DOHH2 (cell line): ENCODE measurements around the gene RPS29.

ENCODE experiments used
- H3F3A ChIP-seq: fragments of 200-600 bp; sonication (generic), shearing (Covaris generic); 2 replicates; pipeline ENCODE4 v1.6.0; 2016; ENCODE audit warnings: antibody characterized with exemption, mild to moderate bottlenecking; ENCODE audit not compliant: control insufficient read depth, insufficient read depth
- H3K27ac ChIP-seq: fragments of 200-600 bp; sonication (generic); 2 replicates; pipeline ENCODE4 v1.5.1; 2014; ENCODE audit warnings: low read depth, mild to moderate bottlenecking, low read length, moderate library complexity
- H3K27me3 ChIP-seq: fragments of 200-600 bp; sonication (generic); 2 replicates; pipeline ENCODE4 v1.6.1; 2014; ENCODE audit warnings: mild to moderate bottlenecking, low read length, mixed read lengths; ENCODE audit not compliant: control insufficient read depth
- H3K36me3 ChIP-seq: fragments of 200-600 bp; sonication (generic); 2 replicates; pipeline ENCODE4 v1.6.1; 2014; ENCODE audit warnings: mild to moderate bottlenecking, low read length, moderate library complexity, mixed read lengths; ENCODE audit not compliant: control insufficient read depth
- H3K4me1 ChIP-seq: fragments of 200-600 bp; sonication (generic); 2 replicates; pipeline ENCODE4 v1.6.1; 2014; ENCODE audit warnings: mild to moderate bottlenecking, low read length, mixed read lengths; ENCODE audit not compliant: control insufficient read depth
- H3K4me2 ChIP-seq: fragments of 200-600 bp; sonication (generic); 2 replicates; pipeline ENCODE4 v1.6.0; 2014; ENCODE audit warnings: mild to moderate bottlenecking, low read length, moderate library complexity
- H3K4me3 ChIP-seq: fragments of 200-600 bp; sonication (generic); 2 replicates; pipeline ENCODE4 v1.5.1; 2014; ENCODE audit warnings: mild to moderate bottlenecking, low read length, mixed read lengths
- H3K79me2 ChIP-seq: fragments of 200-600 bp; sonication (generic); 2 replicates; pipeline ENCODE4 v1.6.1; 2014; ENCODE audit warnings: mild to moderate bottlenecking, low read length, mixed read lengths; ENCODE audit not compliant: control insufficient read depth
- H3K9me2 ChIP-seq: fragments of 200-600 bp; sonication (generic); replicated peaks from 2 replicates; pipeline ENCODE4 v1.6.1; 2014; ENCODE audit warnings: mild to moderate bottlenecking, low read length, mixed read lengths; ENCODE audit not compliant: control insufficient read depth
- H3K9me3 ChIP-seq: fragments of 200-600 bp; sonication (generic); 2 replicates; pipeline ENCODE4 v1.6.1; 2014; ENCODE audit warnings: antibody characterized with exemption, low read length, mixed read lengths; ENCODE audit not compliant: control insufficient read depth, insufficient read depth
- H4K20me1 ChIP-seq: fragments of 200-600 bp; sonication (generic); 2 replicates; pipeline ENCODE4 v1.6.0; 2014; ENCODE audit warnings: low read depth, mild to moderate bottlenecking, antibody characterized with exemption, low read length, moderate library complexity; ENCODE audit not compliant: control insufficient read depth, insufficient read depth
- CTCF ChIP-seq: fragments of 200-600 bp; sonication (generic); IDR thresholded peaks from one replicate; pipeline ENCODE4 v1.5.1; 2014; ENCODE audit warnings: antibody characterized with exemption, mild to moderate bottlenecking, low read depth, low read length; ENCODE audit not compliant: poor library complexity, severe bottlenecking
- EZH2phosphoT487 ChIP-seq: fragments of 200-600 bp; sonication (generic); IDR thresholded peaks from 2 replicates; pipeline ENCODE4 v1.6.1; 2017; ENCODE audit warnings: borderline replicate concordance, mild to moderate bottlenecking, antibody characterized with exemption, low read length, moderate library complexity, mixed read lengths

Gene RPS29

DNA sequence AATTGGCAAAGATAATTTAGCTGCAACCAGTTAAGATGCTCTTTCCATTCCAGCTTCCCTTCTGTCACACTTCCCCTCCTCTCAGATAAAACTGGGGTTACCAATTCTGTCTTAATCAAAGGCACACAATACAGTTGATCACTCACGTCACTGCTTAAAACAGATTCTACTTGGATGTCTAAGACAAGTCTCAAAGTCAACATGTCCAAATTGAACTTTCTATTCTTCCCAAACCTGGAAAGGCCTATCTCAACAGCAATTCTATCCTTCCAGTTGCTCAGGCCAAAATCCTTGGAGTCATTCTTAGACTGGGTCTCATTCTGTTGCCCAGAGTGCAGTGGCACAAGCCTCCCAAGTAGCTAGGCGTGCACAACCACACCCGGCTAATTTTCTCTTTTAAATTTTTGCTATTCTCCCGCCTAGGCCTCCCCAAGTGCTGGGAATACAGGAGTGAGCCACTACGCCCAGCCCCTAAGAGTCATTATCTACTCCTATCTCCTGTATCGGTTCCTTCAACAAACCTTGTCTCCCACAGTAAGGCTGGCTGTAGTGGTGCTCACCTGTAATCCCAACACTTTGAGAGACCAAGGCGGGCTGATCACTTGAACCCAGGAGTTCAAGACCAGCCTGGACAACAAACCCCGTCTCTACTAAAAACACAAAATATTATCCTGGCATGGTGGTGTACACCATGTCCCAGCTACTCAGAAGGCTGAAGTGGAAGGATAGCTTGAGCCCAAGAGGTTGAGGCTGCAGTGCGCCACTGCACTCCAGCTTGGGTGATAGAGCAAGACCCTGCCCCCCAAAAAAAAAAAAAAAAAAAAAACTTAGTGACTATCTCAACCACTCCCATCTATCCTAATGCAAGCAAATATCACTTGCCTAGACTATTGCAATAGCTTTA is 4.7 kb downstream of the RPS29 start:
- no peak overlapping the region for H3K4me3 ChIP-seq
- H3K36me3 ChIP-seq: peaks cover 89% of the 10 kb centered on the region
- TF ChIP-seq CTCF (no peak), EZH2phosphoT487 (no peak)
- no peaks in the 10 kb centered on the region for H3K9me2 ChIP-seq
- H3F3A ChIP-seq: peaks cover 60% of the 10 kb centered on the region
- 0 out of 2 replicates have a peak overlapping the region, but pooled peaks have one; percentile 49 for H3K4me2 ChIP-seq
- peaks cover 25% of the 10 kb centered on the region for H3K4me1 ChIP-seq
- peaks cover 82% of the 10 kb centered on the region for H3K79me2 ChIP-seq
- no peaks in the 10 kb centered on the region for H3K27me3 ChIP-seq
- H3K9me3 ChIP-seq: no peaks in the 10 kb centered on the region
- peaks cover 30% of the 10 kb centered on the region for H4K20me1 ChIP-seq
- no peak overlapping the region for H3K27ac ChIP-seq

DNA sequence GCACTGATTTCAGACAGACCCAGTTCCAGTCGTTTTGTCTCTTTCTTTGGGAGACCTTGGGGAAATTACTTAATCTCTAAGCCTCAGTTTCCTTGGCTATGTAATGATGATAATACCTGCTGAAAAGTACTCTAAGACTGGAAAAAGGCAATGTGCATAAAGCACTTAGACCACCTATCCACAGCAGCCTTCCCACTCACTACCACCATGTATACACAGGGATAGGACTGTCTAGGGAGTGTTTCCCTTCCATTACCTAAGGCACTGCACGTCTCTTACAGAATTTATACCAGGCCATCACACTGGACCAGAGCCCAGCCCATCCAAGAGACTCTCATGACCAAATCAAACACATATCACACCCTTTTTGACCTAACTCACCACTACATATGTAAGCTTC is 6.3 kb downstream of the RPS29 start:
- H3K4me2 ChIP-seq: no peak overlapping the region
- no peaks in the 10 kb centered on the region for H3K27me3 ChIP-seq
- no peak overlapping the region for H3K4me3 ChIP-seq
- H4K20me1 ChIP-seq: peaks cover 25% of the 10 kb centered on the region
- peaks cover 25% of the 10 kb centered on the region for H3K4me1 ChIP-seq
- H3K9me3 ChIP-seq: no peaks in the 10 kb centered on the region
- H3K27ac ChIP-seq: no peak overlapping the region
- H3K9me2 ChIP-seq: no peaks in the 10 kb centered on the region
- TF ChIP-seq EZH2phosphoT487: no peak
- no peak for TF ChIP-seq CTCF
- H3F3A ChIP-seq: peaks cover 57% of the 10 kb centered on the region
- H3K36me3 ChIP-seq: peaks cover 85% of the 10 kb centered on the region
- H3K79me2 ChIP-seq: peaks cover 67% of the 10 kb centered on the region

DNA sequence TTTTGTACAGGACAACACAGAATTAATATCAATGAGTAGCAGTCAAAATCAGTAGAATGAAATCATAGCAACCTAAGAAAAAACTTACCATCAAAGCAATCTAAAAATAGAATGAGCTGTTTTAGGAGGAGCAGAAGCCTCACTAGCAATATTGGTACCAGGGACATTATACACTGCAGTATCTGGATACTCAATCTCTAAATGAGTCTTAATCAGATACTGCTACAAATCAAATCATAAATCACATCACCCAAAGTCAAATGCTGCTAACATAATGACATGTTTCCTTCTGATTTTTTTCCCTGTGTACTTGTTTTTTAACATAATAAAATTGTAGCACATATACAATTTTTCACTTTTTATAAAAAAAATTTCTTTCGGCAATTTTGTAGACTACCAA is 8.0 kb downstream of the RPS29 start:
- Histone ChIP-seq H3K4me1 (peaks cover 10% of the 10 kb centered on the region), H3K27me3 (no peaks in the 10 kb centered on the region), H3K4me2 (no peak overlapping the region), H3K4me3 (no peak overlapping the region), H3K9me2 (no peaks in the 10 kb centered on the region), H4K20me1 (peaks cover 9% of the 10 kb centered on the region; the same call in 1 of the 2 replicates), H3K9me3 (no peaks in the 10 kb centered on the region), H3K27ac (no peak overlapping the region), H3K79me2 (peaks cover 50% of the 10 kb centered on the region), H3F3A (peaks cover 47% of the 10 kb centered on the region), H3K36me3 (peaks cover 83% of the 10 kb centered on the region)
- TF ChIP-seq EZH2phosphoT487: no peak
- TF ChIP-seq CTCF: no peak
